ENCODE results near the gene USO1.

GRCh38 chr4:75686346-75686745 lies 38.0 kb upstream of the USO1 start:
- no peak for TF ChIP-seq GATA3 (IDR thresholded peaks at IDR 0.05; ENCODE audit: low read depth, low read length)
- TF ChIP-seq GATA2 (IDR thresholded peaks at IDR 0.05; ENCODE audit: low read depth, low read length), result no peak

Data from SH-SY5Y (cell line).